NCI-H510A treated with DMSO at 0.1 percent for 48 hours (cell line): ENCODE data around the gene NRCAM.
"Not testable (repeated sequence)": the region's sequence is repeated elsewhere in the genome, so short reads cannot be mapped to it uniquely, and the experiment has no call there.

ENCODE experiments used
- DNase-seq: peaks from one replicate; lab custom pipeline; 2025; lab: John Stamatoyannopoulos, UW

NRCAM gene

DNA sequence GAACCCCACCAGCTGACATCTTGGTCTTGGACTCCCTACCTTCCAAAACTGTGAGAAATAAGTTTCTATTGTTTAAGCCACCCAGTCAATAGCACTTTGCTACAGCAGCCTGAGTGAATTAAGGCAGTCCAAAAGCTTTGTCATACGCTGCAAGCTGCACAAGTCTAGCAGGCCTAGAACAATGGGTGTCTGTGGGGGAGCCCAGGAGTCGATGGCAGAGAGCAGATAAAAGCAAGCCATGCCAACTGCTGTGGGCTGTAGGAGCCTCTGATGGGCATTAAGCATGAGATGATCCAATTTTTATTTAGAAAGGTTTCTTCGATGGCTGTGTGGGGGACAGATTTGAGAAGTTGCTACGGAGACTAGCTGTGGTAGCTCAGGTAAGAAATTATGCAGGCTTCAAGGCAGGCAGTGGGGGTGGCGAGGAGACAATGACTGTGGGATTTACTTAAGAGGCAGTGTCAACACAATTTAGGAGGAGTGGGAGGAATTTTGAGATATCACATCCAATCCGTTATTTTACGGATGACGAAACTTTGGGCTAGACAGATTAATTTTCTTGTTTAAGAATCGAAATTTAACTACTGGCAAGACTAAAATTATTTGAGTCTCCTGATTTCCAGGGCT lies 110.4 kb downstream of the NRCAM start:
- DNase-seq: no peak

GRCh38 chr7:108340856-108341411 lies 115.3 kb downstream of the NRCAM start:
- DNase-seq: no peak

DNA sequence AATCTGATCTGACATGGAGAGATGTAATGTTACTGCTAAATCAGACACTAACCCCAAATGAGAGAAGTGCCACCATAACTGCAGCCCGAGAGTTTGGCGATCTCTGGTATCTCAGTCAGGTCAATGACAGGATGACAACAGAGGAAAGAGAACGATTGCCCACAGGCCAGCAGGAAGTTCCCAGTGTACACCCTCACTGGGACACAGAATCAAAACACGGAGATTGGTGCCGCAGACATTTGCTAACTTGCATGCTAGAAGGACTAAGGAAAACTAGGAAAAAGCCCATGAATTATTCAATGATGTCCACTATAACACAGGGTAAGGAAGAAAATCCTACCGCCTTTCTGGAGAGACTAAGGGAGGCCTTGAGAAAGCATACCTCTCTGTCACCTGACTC lies 115.8 kb downstream of the NRCAM start:
- DNase-seq: not testable (repeated sequence)

- peak; percentile 59 for DNase-seq
Observed at GRCh38 chr7:108335269-108335918, 120.8 kb downstream of the NRCAM start.

DNA sequence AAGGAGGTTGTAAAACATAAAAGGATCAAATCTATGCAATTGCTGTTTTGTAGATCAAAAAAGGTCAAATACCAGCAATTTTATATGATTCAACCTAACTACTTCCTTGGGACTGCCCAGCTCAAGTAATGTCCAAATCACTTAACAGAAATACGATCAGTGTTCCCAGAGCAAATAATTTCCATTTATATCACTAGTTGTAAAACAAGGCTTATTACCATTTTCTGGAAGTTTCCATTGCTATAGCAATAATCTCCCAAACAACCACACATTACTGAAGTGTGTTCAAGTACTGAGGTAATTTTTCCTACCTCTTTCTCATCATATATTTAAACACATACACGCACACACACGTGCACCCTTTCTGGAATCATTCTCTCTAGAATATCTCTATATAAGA lies 123.3 kb downstream of the NRCAM start:
- no peak for DNase-seq

DNA sequence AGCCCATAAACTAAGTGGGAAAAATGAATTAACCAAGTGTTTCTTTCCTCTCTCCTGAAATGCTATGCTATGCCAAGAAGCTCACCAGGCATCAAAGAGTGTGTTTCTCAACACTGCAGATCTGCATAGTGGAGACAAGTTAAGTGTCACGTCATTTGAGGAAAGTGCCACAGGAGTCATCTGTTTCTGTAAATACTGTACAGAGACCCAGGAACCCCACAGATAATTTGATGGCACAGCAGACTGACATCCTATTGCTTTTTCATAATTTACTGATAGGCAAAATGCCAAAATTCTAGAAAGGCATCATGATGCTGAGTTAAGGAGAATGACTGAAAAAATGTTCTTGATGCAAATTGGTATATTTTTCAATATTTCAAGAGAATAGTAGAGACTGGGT lies 124.3 kb downstream of the NRCAM start:
- DNase-seq: no peak

GRCh38 chr7:108330227-108330626 lies 126.0 kb downstream of the NRCAM start:
- no peak for DNase-seq

DNA sequence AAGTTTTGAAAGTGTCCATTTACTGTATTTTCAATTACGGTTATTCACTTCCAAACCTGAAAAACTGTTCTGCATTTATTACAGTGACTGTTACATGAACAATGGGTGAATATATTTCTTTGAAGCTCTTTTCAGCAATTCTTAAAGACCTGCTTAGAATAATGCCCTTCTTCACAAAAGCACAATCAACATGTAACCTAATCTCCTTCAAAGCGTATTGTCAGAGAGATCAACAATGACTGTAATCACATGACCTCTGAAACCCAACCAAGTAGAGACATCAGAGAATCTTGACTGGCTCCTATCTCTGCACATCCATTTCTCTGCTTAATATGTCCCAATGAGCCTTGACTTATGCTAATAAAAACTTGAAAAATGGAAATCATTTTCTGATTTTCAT lies 126.7 kb downstream of the NRCAM start:
- DNase-seq: peak; percentile 27

DNA sequence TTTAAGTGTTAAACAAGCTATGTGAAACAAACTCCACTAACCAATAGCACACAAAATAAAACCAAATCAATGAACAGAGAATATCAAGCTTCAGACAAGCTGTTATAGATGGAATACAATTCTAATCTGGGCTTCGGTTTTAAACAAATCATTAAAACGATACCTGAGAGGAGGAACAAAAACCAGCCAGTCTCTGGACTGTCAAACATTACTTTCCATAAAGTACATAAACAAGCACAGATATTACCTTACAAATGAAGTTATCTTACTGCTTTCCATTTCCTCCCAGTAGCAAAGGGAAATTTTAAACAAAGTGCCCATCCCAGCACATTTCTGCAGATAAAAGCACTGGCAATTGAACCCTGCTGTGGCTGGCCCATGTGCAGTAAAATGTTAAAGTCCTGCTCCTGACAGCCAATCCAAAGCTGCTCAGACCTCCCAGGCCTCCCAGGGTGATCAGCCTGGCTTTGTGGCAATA lies 128.0 kb downstream of the NRCAM start:
- DNase-seq: no peak

GRCh38 chr7:108327353-108327752 lies 128.9 kb downstream of the NRCAM start:
- DNase-seq: no peak

DNA sequence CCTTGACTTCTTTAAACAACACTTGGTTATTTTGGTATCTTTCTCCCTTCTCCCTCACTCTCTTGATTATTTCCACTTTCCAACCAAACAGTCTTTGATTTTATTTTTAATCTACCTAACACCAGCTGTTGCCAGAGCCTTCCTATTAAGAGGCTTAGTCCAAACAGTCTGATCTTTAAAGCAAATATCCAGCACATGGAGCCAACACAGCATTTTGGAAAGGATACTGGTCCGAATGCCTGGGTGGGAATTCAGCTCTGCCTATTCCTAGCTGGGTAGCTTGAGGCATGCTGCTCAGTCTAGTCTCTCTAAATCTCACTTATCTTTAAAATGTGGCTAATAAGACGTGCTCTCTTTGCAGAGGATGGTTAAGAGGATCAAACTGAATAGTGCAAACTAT lies 129.3 kb downstream of the NRCAM start:
- DNase-seq: no peak

DNA sequence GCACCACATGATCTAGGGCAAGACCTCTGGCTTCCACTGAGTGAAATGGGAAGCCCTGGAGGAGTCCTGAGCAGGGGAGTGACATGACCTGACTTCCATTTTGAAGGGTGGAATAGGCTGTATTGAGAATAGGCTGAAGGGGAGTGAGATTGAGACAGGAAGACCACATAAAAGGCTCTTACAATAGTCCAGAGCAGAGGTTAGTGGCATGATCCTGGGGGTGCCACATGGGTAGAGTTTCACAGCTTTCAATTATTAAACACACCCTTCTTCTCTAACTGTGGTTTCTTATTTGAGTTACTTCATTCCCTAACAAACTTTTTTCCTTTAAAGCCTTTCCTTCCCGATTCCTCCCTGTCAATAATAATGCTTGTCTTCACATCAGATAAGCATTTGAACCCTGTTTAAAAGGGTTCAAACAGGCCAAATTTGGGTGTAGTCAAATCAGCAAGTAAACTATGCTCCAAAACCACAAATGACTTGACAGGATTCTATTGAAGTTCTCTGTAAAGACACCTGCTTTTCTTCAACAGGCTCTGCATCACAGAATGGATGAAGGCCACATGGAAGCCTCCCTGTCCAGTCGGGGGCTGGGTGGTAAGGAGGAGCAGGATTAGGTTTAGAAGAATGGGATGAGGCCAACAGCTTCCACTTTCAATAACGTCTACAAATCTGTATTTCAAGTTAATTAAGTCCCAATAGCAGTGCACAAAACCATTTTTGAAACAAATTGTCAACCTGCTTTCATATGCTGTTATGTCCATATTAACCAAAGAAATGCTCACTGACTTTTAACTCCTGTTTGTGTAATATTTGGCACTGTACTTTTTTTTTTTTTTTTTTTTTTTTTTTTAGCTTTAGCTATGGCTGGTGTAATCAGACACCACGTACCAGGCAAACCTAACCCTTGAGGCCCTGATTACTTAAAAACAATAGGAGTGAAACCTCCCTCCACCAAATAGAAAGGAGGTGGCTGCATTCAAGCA lies 131.9 kb downstream of the NRCAM start:
- peak; percentile 7 for DNase-seq

- DNase-seq: no peak
Observed at GRCh38 chr7:108322925-108323832, 133.1 kb downstream of the NRCAM start.

DNA sequence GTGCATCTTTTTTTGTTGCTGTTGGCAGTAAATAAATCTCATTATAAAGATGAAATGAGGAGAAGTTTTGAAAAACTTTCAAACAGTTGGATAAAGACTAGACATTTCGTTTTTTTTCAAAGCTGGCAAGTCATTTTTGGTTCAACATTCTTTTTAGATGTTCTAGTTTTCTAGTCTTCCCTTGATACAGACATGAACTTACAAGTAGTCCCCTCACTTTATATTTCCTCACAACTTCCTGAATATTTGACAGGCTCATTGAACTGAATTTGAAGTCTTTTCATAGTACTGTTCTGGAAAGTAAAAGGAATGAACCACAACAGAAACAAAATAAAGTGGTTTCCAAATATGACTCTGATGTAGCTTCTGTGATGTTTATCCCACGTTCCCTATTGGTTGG lies 134.2 kb downstream of the NRCAM start:
- DNase-seq: no peak

GRCh38 chr7:108321359-108321758 lies 134.9 kb downstream of the NRCAM start:
- no peak for DNase-seq

DNA sequence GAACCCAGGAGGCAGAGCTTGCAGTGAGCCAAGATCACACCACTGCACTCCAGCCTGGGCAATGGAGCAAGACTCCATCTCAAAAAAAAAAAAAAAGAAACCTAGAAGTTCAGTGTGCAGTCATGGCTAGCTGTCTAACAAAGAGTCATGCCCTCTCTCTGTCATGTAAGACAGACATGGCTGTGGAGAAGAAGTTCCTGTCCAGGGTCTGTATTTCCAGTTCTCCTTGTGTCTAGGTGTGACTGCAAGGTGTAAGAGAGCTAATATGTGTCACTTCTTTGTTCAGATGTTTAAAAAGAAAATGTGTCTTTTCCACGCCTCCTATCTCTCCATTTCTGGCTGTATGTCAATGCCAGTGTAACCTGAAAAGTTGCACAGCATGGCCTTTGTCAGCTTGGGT lies 139.5 kb downstream of the NRCAM start:
- DNase-seq: no peak

DNA sequence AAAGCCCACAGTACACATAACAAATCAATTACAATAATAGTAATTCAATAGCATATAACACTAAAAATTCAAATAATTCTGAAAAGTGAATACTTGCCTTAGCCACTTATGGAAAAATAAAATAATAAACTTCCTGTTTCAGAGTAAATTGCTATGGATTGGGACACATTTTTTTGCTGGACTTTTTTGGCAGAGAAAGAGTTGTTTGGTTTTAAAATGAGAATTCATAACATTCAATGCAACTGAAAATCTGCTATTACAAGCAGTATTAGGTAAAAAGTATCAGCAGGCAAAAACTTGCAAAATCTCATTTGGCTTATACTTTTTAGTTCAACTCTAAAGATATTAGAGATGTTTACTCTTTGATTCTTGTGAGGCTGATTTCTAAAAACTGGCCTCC lies 141.7 kb downstream of the NRCAM start:
- no peak for DNase-seq

GRCh38 chr7:108314049-108314448 lies 142.2 kb downstream of the NRCAM start:
- DNase-seq: no peak

- no peak for DNase-seq
Observed at GRCh38 chr7:108313086-108313485, 143.2 kb downstream of the NRCAM start.

DNA sequence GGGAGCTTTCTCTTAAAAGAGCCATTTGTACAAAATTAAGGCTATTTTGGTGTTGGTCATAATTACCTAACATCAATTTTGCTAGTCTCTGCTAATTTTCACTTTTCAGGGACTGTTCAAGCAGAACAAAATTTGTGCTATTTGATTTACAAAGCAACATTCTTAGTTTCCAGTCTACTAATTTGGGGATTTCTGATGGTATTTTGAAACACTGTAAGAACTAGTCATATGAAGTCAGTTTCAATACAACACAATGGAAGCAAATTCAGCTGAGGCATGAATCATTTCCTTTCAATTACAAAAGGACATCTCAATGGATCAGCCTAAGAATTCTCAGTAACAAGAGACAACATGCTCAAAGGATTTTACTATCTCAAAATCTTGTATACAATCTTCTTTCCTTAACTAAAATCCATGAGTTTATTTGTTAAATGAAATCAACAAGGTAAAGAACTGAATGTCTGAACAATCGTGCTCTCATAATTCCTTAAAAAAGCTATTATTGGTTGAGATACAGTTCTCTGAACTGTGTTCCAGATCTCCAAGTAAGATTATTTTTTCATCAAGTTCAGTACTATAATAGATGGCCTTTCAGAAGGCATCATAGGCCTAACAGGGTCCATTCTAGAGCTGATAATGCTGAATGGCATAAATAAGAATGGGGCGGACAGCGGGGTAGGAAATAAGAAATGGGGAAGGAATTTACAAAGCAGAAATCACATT lies 144.6 kb downstream of the NRCAM start:
- no peak for DNase-seq

- DNase-seq: no peak
Observed at GRCh38 chr7:108310351-108310750, 145.9 kb downstream of the NRCAM start.
